Skeletal muscle tissue (tissue), 4 donors: ENCODE measurements around the gene PRDM16. TPM values are rescaled to one million over a fixed set of nuclear protein-coding genes. Genes with fewer than 3 reads are reported as not detected.
A peak's percentile ranks its signal among the peaks of the same experiment; 100 is the strongest.

Experiments
- H3K27ac ChIP-seq: one replicate; pipeline ENCODE4 v1.7.0; 2013; ENCODE audit warnings: mild to moderate bottlenecking, low read depth, low read length, inconsistent platforms
- H3K27me3 ChIP-seq, 3 donors: one replicate each; pipeline ENCODE4 v1.7.0; 2013; ENCODE audit warnings: low read length in 3 of 3; ENCODE audit not compliant: control insufficient read depth in 3 of 3, insufficient read depth in 3 of 3
- H3K36me3 ChIP-seq, 3 donors: one replicate each; pipeline ENCODE4 v1.7.0; 2013; ENCODE audit warnings: low read length in 3 of 3; ENCODE audit not compliant: control insufficient read depth in 3 of 3, insufficient read depth in 3 of 3
- H3K4me1 ChIP-seq, 3 donors: one replicate each; pipeline ENCODE4 v1.7.0; 2013; ENCODE audit warnings: low read length in 3 of 3, mild to moderate bottlenecking in 3 of 3; ENCODE audit not compliant: control insufficient read depth in 3 of 3, insufficient read depth in 3 of 3
- H3K4me3 ChIP-seq, 3 donors: one replicate each; pipeline ENCODE4 v1.7.0; 2013; ENCODE audit warnings: low read length in 3 of 3
- H3K9ac ChIP-seq, 3 donors: one replicate each; pipeline ENCODE4 v1.7.0; 2013; ENCODE audit warnings: low read length in 3 of 3, mild to moderate bottlenecking in 3 of 3, moderate library complexity in 2 of 3, low read depth in 1 of 3
- H3K9me3 ChIP-seq, 3 donors: one replicate each; pipeline ENCODE4 v1.7.0; 2013; ENCODE audit warnings: low read length in 3 of 3; ENCODE audit not compliant: control insufficient read depth in 3 of 3
- total RNA-seq: library from RNA; depleted of rRNA; stranded (reverse); fragments of >200 nt; gene quantifications from one replicate; pipeline ENCODE4 v1.2.3, GENCODE V29; 2014
- donor health status: Osteomylitis.

Gene PRDM16
- total RNA-seq, 1 donor from 2014 or later = 4.7 TPM

DNA sequence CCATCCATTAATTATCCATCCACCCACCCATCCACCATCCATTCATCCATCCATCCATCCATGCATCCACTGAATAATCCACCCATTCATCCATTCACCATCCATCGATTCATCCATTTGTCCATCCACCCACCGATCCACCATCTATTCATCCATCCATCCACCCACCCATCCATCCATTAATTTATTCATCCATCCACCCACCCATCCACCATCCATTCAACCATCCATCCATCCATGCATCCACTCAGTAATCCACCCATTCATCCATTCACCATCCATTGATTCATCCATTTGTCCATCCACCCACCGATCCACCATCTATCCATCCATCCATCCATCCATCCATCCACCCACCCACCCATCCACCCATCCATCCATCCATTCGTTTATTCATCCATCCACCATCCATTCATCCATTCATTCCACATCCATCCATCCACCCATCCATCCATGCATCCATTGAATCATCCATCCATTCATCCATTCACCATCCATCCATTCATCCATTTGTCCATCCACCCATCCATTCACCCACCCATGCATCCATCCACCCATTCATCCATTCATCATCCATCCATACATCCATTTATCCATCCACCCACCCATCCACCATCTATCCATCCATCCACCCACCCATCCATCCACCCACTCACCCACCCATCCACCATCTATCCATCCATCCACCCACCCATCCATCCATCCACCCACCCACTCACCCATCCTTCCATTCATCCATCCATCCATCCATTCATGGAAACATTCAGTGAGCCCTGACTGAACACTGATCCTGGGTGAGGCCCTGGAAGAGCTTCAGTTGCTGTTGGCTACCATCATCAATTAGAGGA, 302.1 kb downstream of the PRDM16 start:
- H3K36me3 ChIP-seq = no peaks in the 10 kb centered on the region
- no peak overlapping the region for H3K4me3 ChIP-seq
- peaks cover 15 to 50% (median 37%) of the 10 kb centered on the region in 3 donors for H3K27me3 ChIP-seq
- H3K9ac ChIP-seq = no peak overlapping the region
- peak overlapping the region; percentile 62 for H3K27ac ChIP-seq
- H3K4me1 ChIP-seq = peaks cover 9 to 11% (median 11%) of the 10 kb centered on the region in 3 donors
- no peaks in the 10 kb centered on the region for H3K9me3 ChIP-seq

DNA sequence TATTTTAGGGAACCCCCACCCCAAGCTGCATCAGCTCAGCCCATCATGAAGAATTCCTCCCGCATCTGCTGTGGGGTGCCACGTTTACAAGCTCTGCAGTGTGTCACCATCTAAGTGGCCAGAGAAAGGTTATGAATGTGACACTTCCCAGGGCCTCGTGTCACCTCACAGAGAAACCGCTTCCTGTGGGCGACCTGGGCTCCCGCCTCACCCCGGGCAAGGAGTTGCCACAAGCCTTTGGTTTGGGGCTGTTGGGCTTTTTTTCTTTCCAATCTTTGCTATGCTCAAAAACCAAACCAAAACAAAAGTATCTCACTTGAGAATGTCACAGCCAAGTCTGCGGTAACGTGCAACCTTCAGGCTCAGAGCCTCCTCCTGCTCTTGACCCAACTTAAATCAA, 303.3 kb downstream of the PRDM16 start:
- Histone ChIP-seq H3K36me3 (no peaks in the 10 kb centered on the region), H3K4me1 (peaks cover 7 to 11% (median 8%) of the 10 kb centered on the region in 3 donors), H3K4me3 (no peak overlapping the region), H3K9ac (no peak overlapping the region), H3K27me3 (peaks cover 16 to 43% (median 39%) of the 10 kb centered on the region in 3 donors), H3K9me3 (no peaks in the 10 kb centered on the region), H3K27ac (no peak overlapping the region)

DNA sequence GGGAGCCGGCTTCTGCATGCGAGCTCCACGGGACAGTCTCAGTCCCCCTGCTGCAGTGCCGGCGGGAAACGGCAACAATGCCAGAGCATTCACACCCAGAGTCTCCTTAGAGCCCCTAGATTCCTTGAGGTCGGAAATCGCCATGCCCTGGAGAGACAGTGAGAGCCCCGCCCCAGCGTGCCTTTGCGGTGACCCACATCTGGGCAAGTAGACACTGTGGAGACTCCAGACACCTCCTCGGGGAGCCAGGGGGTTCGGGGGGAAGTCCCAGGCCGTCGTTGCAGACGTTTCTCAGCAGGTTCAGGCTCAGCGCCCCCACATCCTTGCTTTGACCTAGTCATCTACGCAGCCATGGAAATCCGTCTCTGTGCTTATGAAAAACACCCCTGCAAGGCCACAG, 304.2 kb downstream of the PRDM16 start:
- Histone ChIP-seq H3K9ac (no peak overlapping the region), H3K36me3 (no peaks in the 10 kb centered on the region), H3K27me3 (peaks cover 14 to 43% (median 37%) of the 10 kb centered on the region in 3 donors), H3K9me3 (no peaks in the 10 kb centered on the region), H3K4me1 (peaks cover 6 to 11% (median 7%) of the 10 kb centered on the region in 3 donors), H3K27ac (no peak overlapping the region), H3K4me3 (no peak overlapping the region)

DNA sequence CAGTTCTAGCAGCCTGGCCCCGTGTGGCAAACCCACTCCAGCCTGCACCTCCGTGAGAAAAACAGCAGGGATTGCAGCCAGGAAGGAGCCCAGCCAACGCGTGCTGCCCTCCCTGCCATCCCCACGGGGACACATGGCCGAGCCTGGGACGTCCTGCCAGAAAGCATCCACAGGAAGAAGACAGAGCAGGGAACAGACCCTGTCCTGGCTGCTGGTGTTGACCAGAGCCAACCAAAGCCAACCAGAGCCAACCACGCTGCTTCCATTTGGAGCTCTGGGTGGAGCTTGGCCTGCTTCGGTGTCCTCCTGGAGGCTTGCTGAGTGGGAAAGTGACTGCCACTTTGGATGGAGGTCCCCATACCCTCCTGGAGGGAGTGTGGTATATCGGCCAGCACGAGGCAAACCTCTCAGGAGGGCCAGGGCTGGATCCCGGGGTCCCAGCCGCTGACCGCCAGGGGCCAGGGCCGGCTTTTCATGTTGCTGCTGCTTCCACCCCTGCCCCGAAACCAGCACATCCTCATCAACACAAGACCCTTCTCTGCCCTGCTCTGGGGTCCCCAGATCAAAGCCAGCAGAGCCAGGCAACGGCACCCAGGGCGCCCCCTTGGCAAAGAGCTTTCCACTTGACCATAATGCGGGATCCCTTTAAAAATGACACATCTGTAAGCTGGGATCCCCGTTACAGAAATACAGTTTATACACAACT, 304.9 kb downstream of the PRDM16 start:
- Histone ChIP-seq H3K4me3 (no peak overlapping the region), H3K9ac (no peak overlapping the region), H3K27me3 (peaks cover 14 to 43% (median 37%) of the 10 kb centered on the region in 3 donors), H3K36me3 (no peaks in the 10 kb centered on the region), H3K4me1 (peaks cover 6 to 9% (median 7%) of the 10 kb centered on the region in 3 donors), H3K9me3 (no peaks in the 10 kb centered on the region), H3K27ac (no peak overlapping the region)

DNA sequence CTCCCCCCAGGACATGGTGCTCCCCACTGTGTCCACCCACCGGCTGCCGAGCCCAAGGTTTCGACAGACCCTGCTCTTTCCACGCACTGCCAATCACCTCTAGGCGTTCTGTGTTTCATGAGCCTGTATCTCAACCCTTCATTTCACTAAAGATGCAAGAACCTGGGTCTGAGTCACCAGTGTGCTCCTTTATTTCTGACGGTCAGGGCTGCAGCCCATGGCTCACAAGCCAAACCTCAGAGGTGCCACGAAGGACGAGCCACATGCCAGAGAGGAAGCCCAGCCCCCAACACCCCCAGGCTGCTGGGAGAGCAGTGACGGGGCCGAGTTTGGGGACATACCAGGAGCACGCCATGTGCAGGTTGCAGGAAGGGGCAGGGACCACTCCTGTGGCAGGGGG, 306.2 kb downstream of the PRDM16 start:
- H3K4me1 ChIP-seq = peaks cover under 1 to 3% (median 2%) of the 10 kb centered on the region in 3 donors
- H3K9me3 ChIP-seq = no peaks in the 10 kb centered on the region
- H3K36me3 ChIP-seq = no peaks in the 10 kb centered on the region
- no peak overlapping the region for H3K9ac ChIP-seq
- no peak overlapping the region for H3K27ac ChIP-seq
- peaks cover 14 to 38% (median 33%) of the 10 kb centered on the region in 3 donors for H3K27me3 ChIP-seq
- no peak overlapping the region for H3K4me3 ChIP-seq

DNA sequence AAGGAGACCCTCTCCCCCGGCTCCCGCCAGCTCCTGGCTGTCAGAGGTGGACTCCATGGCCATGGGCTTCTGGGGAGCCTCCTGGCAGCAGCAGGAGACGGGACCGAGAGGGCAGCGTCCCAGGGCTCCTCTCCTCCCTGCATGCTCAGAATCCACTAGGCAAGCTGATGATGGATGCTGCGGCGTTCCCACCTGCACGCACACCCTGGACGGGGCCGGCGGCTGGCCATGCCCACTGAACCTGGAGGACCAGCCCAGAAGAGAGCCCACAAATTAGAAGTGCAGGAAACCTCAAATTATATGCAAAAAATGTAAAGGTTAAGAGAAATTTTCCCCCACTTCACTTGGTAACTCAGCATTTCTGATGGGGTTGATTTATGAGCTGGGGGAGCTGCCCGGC, 308.2 kb downstream of the PRDM16 start:
- Histone ChIP-seq H3K27ac (no peak overlapping the region), H3K4me3 (no peak overlapping the region), H3K9me3 (no peaks in the 10 kb centered on the region), H3K9ac (no peak overlapping the region), H3K36me3 (no peaks in the 10 kb centered on the region), H3K4me1 (no peaks in the 10 kb centered on the region), H3K27me3 (peaks cover 14 to 41% (median 36%) of the 10 kb centered on the region in 3 donors)

DNA sequence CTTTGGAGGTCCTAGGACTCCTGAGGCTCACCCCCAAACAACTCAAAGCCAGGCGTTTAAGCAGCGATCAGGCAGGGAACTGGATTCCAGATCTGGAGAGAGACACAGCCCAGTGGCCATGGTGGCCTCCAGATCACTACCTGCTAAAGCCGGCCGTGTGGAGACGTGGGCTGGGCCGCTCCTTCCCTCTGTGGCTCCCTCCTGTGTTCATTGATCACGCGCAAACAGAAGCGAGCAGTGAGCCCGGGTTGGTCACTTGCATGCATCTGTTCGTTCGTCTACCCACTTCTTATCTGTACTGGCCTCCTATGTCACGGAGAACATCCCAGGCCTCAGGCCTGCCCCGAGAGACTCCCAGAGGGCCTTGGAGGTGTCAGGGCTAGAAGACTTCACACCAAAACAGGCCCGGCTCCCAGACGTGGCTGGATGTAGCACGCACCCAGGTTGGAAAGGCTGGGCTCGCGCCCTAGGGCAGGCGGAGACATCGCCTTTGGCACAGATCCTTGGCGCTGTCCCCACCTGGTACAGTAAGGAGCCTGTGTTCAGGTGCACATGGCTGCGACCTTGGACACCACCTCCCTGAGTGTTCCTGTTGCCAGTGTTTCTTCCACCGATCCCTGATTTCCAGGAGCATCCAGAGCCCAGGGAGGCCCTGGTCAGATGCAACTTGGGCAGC, 308.7 kb downstream of the PRDM16 start:
- H3K27me3 ChIP-seq = peaks cover 17 to 41% (median 33%) of the 10 kb centered on the region in 3 donors
- no peaks in the 10 kb centered on the region for H3K4me1 ChIP-seq
- no peaks in the 10 kb centered on the region for H3K9me3 ChIP-seq
- no peak overlapping the region for H3K9ac ChIP-seq
- no peaks in the 10 kb centered on the region for H3K36me3 ChIP-seq
- no peak overlapping the region for H3K27ac ChIP-seq
- H3K4me3 ChIP-seq = no peak overlapping the region

DNA sequence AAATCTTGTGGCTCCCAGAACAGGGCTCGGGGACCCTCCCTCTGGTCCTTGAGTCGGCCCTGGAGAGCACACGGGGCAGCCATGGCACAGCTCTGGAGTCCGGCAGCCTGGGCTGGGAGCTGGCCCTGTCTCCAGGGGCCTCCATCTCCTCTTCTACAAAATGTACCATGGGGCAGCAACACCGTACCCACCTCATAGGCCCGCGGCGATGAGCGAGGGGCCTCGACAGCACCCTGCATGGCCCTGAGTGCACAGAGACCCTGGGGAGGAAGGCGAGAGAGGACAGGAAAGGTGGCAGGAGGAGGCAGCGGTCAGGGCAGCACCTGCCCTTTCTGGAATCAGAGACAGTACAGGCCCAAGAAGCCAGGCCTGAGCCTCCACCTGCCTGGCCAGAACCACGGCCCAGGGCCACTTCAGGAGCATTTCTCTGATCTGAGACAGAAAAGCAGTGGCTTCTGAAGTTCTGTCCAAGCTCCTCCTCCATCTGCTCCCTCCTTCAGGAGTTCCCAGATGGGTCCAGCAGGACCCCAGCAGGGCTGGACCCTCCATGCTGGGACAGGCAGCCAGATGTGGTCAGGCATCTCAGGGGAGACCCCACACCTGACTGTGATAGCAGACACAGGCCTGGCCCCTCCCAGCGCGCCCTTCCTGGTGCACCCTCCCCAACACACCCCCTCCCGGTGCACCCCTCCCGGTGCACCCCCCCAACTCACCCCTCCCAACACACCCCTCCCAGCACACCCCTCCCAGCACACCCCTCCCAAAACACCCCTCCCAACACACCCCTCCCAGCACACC, 309.6 kb downstream of the PRDM16 start:
- H3K27ac ChIP-seq = no peak overlapping the region
- no peak overlapping the region for H3K4me3 ChIP-seq
- H3K9ac ChIP-seq = no peak overlapping the region
- no peaks in the 10 kb centered on the region for H3K4me1 ChIP-seq
- no peaks in the 10 kb centered on the region for H3K36me3 ChIP-seq
- H3K9me3 ChIP-seq = no peaks in the 10 kb centered on the region
- peaks cover 17 to 43% (median 34%) of the 10 kb centered on the region in 3 donors for H3K27me3 ChIP-seq

DNA sequence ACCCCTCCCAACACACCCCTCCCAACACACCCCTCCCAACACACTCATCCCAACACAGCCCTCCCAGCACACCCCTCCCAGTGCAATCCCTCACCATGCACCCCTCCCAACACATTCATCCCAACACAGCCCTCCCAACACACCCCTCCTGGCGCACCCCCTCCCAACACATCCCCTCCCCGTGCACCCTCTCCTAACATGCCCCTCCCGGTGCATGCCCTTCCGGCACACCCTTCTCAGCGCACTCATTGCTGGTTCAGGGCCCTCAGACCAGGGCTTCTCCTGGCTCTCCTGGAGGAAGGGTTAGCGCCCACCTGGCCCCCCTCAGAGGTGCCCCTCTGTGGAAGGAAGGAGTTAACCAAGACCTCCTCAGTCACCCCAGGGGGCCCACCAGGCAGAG, 310.9 kb downstream of the PRDM16 start:
- H3K9me3 ChIP-seq = no peaks in the 10 kb centered on the region
- no peak overlapping the region for H3K27ac ChIP-seq
- peaks cover 17 to 41% (median 35%) of the 10 kb centered on the region in 3 donors for H3K27me3 ChIP-seq
- H3K9ac ChIP-seq = no peak overlapping the region
- no peak overlapping the region for H3K4me3 ChIP-seq
- no peaks in the 10 kb centered on the region for H3K36me3 ChIP-seq
- no peaks in the 10 kb centered on the region for H3K4me1 ChIP-seq
